GM06990 (cell line): ENCODE measurements around the gene CTF1.

ENCODE experiments used
- DNase-seq: peaks from one replicate; pipeline ENCODE4 v3.0.0-alpha.2; 2011; ENCODE audit not compliant: insufficient read length; ENCODE audit errors: extremely low read depth
- H3K27me3 ChIP-seq: replicated peaks from 2 replicates; pipeline ENCODE4 v1.6.0; 2011; ENCODE audit warnings: low read length; ENCODE audit not compliant: control insufficient read depth, insufficient read depth
- H3K36me3 ChIP-seq: 2 replicates; pipeline ENCODE4 v1.5.1; 2011; ENCODE audit warnings: low read length; ENCODE audit not compliant: control insufficient read depth, insufficient read depth
- H3K4me3 ChIP-seq: replicated peaks from 2 replicates; pipeline ENCODE4 v1.5.1; 2011; ENCODE audit warnings: low read depth, mild to moderate bottlenecking, control low read depth, low read length
- TF ChIP-seq, protein P1 (sequence below): IDR thresholded peaks from 2 replicates; pipeline ENCODE4 v1.5.1; 2011; ENCODE audit warnings: low read length, control low read depth, mild to moderate bottlenecking, inconsistent platforms; ENCODE audit not compliant: insufficient read depth, poor library complexity, severe bottlenecking

Gene CTF1

GRCh38 chr16:30910427-30911029 is 14.1 kb downstream of the CTF1 start:
- DNase-seq, result no peak
- Histone ChIP-seq H3K4me3 (no peak overlapping the region), H3K36me3 (no peaks in the 10 kb centered on the region), H3K27me3 (no peaks in the 10 kb centered on the region)
- TF ChIP-seq, protein P1, sequence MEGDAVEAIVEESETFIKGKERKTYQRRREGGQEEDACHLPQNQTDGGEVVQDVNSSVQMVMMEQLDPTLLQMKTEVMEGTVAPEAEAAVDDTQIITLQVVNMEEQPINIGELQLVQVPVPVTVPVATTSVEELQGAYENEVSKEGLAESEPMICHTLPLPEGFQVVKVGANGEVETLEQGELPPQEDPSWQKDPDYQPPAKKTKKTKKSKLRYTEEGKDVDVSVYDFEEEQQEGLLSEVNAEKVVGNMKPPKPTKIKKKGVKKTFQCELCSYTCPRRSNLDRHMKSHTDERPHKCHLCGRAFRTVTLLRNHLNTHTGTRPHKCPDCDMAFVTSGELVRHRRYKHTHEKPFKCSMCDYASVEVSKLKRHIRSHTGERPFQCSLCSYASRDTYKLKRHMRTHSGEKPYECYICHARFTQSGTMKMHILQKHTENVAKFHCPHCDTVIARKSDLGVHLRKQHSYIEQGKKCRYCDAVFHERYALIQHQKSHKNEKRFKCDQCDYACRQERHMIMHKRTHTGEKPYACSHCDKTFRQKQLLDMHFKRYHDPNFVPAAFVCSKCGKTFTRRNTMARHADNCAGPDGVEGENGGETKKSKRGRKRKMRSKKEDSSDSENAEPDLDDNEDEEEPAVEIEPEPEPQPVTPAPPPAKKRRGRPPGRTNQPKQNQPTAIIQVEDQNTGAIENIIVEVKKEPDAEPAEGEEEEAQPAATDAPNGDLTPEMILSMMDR, result no peak

- H3K27me3 ChIP-seq, result no peaks in the 10 kb centered on the region
- H3K4me3 ChIP-seq, result no peak overlapping the region
- TF ChIP-seq, protein P1, result no peak
- no peak for DNase-seq
- H3K36me3 ChIP-seq, result no peaks in the 10 kb centered on the region
These were observed 16.5 kb downstream of the CTF1 start for GRCh38 chr16:30912794-30913412.

DNA sequence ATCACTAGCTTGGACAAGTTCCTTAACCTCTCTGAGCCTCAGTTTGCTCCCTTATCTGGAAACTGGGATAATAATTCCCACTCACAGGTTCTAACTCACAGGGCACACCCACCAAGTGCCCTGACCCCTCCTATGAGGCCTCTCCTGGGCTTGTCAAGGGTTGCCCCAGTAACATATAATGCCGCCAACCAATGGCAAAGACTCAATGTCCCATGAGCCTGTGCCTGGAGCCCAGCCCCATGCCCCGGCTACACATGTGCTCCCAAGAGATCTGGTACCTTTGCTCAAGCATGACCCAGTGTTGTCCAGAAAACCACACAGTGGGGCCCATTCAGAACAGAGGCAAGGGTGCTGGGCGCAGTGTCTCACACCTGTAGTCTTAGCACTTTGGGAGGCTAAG is 18.4 kb downstream of the CTF1 start:
- no peaks in the 10 kb centered on the region for H3K27me3 ChIP-seq
- TF ChIP-seq, protein P1, result no peak
- no peak for DNase-seq
- no peaks in the 10 kb centered on the region for H3K36me3 ChIP-seq
- H3K4me3 ChIP-seq, result no peak overlapping the region

GRCh38 chr16:30918614-30919013 is 22.2 kb downstream of the CTF1 start:
- no peak for DNase-seq
- Histone ChIP-seq H3K4me3 (no peak overlapping the region), H3K36me3 (no peaks in the 10 kb centered on the region), H3K27me3 (no peaks in the 10 kb centered on the region)
- TF ChIP-seq, protein P1, result no peak

DNA sequence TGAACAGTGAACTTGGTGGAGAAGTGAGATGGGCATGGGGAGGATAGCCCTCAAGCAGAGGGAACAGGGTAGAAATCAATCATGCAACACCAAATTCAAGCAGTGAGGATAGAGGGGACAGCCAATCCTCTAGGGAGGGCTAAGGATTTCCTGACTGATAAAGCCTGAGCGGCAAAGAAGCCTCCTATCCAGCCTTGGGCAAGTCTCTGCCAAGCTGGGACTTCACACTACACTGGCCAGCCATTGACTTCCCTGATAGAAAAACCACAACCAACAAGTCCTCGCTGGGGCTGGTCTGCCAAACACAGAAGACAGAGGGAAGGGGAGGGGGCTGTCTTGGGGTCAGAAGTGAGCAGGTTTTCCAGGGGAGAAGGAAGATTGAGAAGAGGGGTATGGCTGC is 24.5 kb downstream of the CTF1 start:
- H3K27me3 ChIP-seq, result no peaks in the 10 kb centered on the region
- DNase-seq, result no peak
- TF ChIP-seq, protein P1, result no peak

GRCh38 chr16:30921459-30921747 is 25.0 kb downstream of the CTF1 start:
- H3K36me3 ChIP-seq, result peaks cover 3% of the 10 kb centered on the region
- TF ChIP-seq, protein P1, result no peak
- DNase-seq, result no peak
- H3K27me3 ChIP-seq, result no peaks in the 10 kb centered on the region
- H3K4me3 ChIP-seq, result no peak overlapping the region

More for the DNA sequence above, 24.5 kb downstream of the CTF1 start:
- peaks cover 2% of the 10 kb centered on the region; the same call in 1 of the 2 replicates for H3K36me3 ChIP-seq
- H3K4me3 ChIP-seq, result no peak overlapping the region
